Fibroblast of lung (primary cell): Measurements from ENCODE around the gene SYNPR. TPM values are rescaled to one million over a fixed set of nuclear protein-coding genes. Genes with fewer than 3 reads are reported as not detected.

Source experiments
- DNase-seq, 2 donors: peaks; one replicate each; pipeline versions ENCODE4 v3.0.0 to v3.0.0-alpha.2; 2010; ENCODE audit warnings: low read depth in 2 of 2
- H2AFZ ChIP-seq: 2 replicates; pipeline ENCODE4 v1.5.1; 2012; ENCODE audit warnings: low read length, control low read depth, inconsistent platforms
- H3K27ac ChIP-seq: 2 replicates; pipeline ENCODE4 v1.5.1; 2011; ENCODE audit warnings: low read length, control low read depth; ENCODE audit not compliant: insufficient read depth
- H3K27me3 ChIP-seq: 2 replicates; pipeline ENCODE4 v1.5.1; 2011; ENCODE audit warnings: mild to moderate bottlenecking, low read length; ENCODE audit not compliant: control insufficient read depth, insufficient read depth
- H3K36me3 ChIP-seq: 2 replicates; pipeline ENCODE4 v1.5.1; 2011; ENCODE audit warnings: low read length; ENCODE audit not compliant: control insufficient read depth, insufficient read depth
- H3K4me1 ChIP-seq: 2 replicates; pipeline ENCODE4 v1.5.1; 2011; ENCODE audit warnings: low read length; ENCODE audit not compliant: control insufficient read depth, insufficient read depth; ENCODE audit errors: extremely low read depth
- H3K4me2 ChIP-seq: 2 replicates; pipeline ENCODE4 v1.5.1; 2011; ENCODE audit warnings: low read length, control low read depth; ENCODE audit not compliant: insufficient read depth; ENCODE audit errors: extremely low read depth
- H3K4me3 ChIP-seq, 4 experiments: fragments of 200-600 bp in 1 of 4; sonication (generic) in 1 of 4; replicated peaks in 1 of 4; 2 replicates each; pipeline ENCODE4 v1.5.1; 2011 to 2016; ENCODE audit warnings: low read length in 4 of 4, low read depth in 3 of 4, mild to moderate bottlenecking in 3 of 4, control low read depth in 2 of 4, inconsistent platforms in 1 of 4, mixed read lengths in 1 of 4; ENCODE audit not compliant: insufficient read depth in 1 of 4; ENCODE audit errors: control extremely low read depth in 1 of 4
- H3K79me2 ChIP-seq: 2 replicates; pipeline ENCODE4 v1.5.1; 2012; ENCODE audit warnings: mild to moderate bottlenecking, low read length, inconsistent platforms; ENCODE audit not compliant: control insufficient read depth, insufficient read depth
- H3K9ac ChIP-seq: 2 replicates; pipeline ENCODE4 v1.5.1; 2011; ENCODE audit warnings: mild to moderate bottlenecking, low read length, control low read depth; ENCODE audit not compliant: insufficient read depth
- H3K9me3 ChIP-seq: 2 replicates; pipeline ENCODE4 v1.5.1; 2012; ENCODE audit warnings: low read depth, low read length; ENCODE audit not compliant: control insufficient read depth, insufficient read depth
- H4K20me1 ChIP-seq: 2 replicates; pipeline ENCODE4 v1.5.1; 2011; ENCODE audit warnings: low read length; ENCODE audit not compliant: control insufficient read depth, insufficient read depth; ENCODE audit errors: extremely low read depth
- CTCF ChIP-seq, 2 donors: IDR thresholded peaks in 1 of 2; conservative IDR thresholded peaks in 1 of 2; 1 replicate in 1 of 2; 2 replicates in 1 of 2; pipeline ENCODE4 v1.5.1; 2011 to 2012; ENCODE audit warnings: low read length in 2 of 2, control low read depth in 1 of 2, inconsistent platforms in 1 of 2, low read depth in 1 of 2, mild to moderate bottlenecking in 1 of 2
- EZH2 ChIP-seq: IDR thresholded peaks from 2 replicates; pipeline ENCODE4 v1.5.1; 2012; ENCODE audit warnings: low read length, control low read depth, mild to moderate bottlenecking; ENCODE audit errors: missing control alignments
- polyA plus RNA-seq, 2 donors: library from polyadenylated mRNA; depleted of rRNA in 1 of 2; stranded (reverse) in 1 of 2; unstranded in 1 of 2; fragments of >200 nt; gene quantifications; 2 replicates each; pipeline ENCODE4 v1.2.1, GENCODE V29; 2011 to 2012; ENCODE audit warnings: missing spikeins in 1 of 2
- total RNA-seq: library from RNA; depleted of rRNA; stranded (reverse); fragments of >200 nt; gene quantifications from 2 replicates; pipeline ENCODE4 v1.2.1, GENCODE V29; 2014

SYNPR gene
- total and polyA plus RNA-seq, 2 donors (not counting 1 experiment from before 2014, with no cell fraction given): not detected

- H3K27ac ChIP-seq: no peak overlapping the region
- H3K9me3 ChIP-seq: no peaks in the 10 kb centered on the region
- no peak overlapping the region for H3K4me3 ChIP-seq
- H4K20me1 ChIP-seq: no peaks in the 10 kb centered on the region
- no peaks in the 10 kb centered on the region for H3K36me3 ChIP-seq
- H2AFZ ChIP-seq: no peak overlapping the region
- no peak for TF ChIP-seq EZH2
- no peak for TF ChIP-seq CTCF (conservative IDR thresholded peaks at IDR 0.05 in 1 of 2, IDR thresholded peaks at IDR 0.05 in 1 of 2; ENCODE audit: low read depth in 1 of 2, low read length in 2 of 2)
- H3K9ac ChIP-seq: no peak overlapping the region
- DNase-seq: no peak
- H3K27me3 ChIP-seq: no peaks in the 10 kb centered on the region
- H3K4me2 ChIP-seq: no peak overlapping the region
- H3K79me2 ChIP-seq: no peaks in the 10 kb centered on the region
- no peaks in the 10 kb centered on the region for H3K4me1 ChIP-seq
These were observed 216.5 kb downstream of the SYNPR start for GRCh38 chr3:63494646-63495045.

- TF ChIP-seq EZH2 (no peak), CTCF (conservative IDR thresholded peaks at IDR 0.05 in 1 of 2, IDR thresholded peaks at IDR 0.05 in 1 of 2; ENCODE audit: low read depth in 1 of 2, low read length in 2 of 2) (no peak)
- DNase-seq: no peak
These were observed 219.5 kb downstream of the SYNPR start for GRCh38 chr3:63497641-63498040.

GRCh38 chr3:63500196-63500595 lies 222.1 kb downstream of the SYNPR start:
- no peaks in the 10 kb centered on the region for H3K27me3 ChIP-seq
- H3K79me2 ChIP-seq: no peaks in the 10 kb centered on the region
- H3K27ac ChIP-seq: no peak overlapping the region
- no peak overlapping the region for H3K4me2 ChIP-seq
- no peak for DNase-seq
- no peaks in the 10 kb centered on the region for H4K20me1 ChIP-seq
- H3K9ac ChIP-seq: no peak overlapping the region
- H3K36me3 ChIP-seq: no peaks in the 10 kb centered on the region
- no peaks in the 10 kb centered on the region for H3K4me1 ChIP-seq
- TF ChIP-seq CTCF (conservative IDR thresholded peaks at IDR 0.05 in 1 of 2, IDR thresholded peaks at IDR 0.05 in 1 of 2; ENCODE audit: low read depth in 1 of 2, low read length in 2 of 2) (no peak), EZH2 (no peak)
- H2AFZ ChIP-seq: no peak overlapping the region
- no peaks in the 10 kb centered on the region for H3K9me3 ChIP-seq
- no peak overlapping the region for H3K4me3 ChIP-seq

More at GRCh38 chr3:63497641-63498040, 219.5 kb downstream of the SYNPR start:
- H3K36me3 ChIP-seq: no peaks in the 10 kb centered on the region
- no peaks in the 10 kb centered on the region for H3K4me1 ChIP-seq
- no peaks in the 10 kb centered on the region for H3K27me3 ChIP-seq
- no peak overlapping the region for H2AFZ ChIP-seq
- H3K9me3 ChIP-seq: no peaks in the 10 kb centered on the region
- no peak overlapping the region for H3K9ac ChIP-seq
- no peak overlapping the region for H3K27ac ChIP-seq
- H4K20me1 ChIP-seq: no peaks in the 10 kb centered on the region
- H3K4me2 ChIP-seq: no peak overlapping the region
- H3K79me2 ChIP-seq: no peaks in the 10 kb centered on the region
- no peak overlapping the region for H3K4me3 ChIP-seq
